Mononuclear cell (primary cell): Measurements from ENCODE around the gene CRYZL1. TPM values are rescaled to one million over a fixed set of nuclear protein-coding genes. Genes with fewer than 3 reads are reported as not detected.

Experiments used
- H3K27me3 ChIP-seq: 2 replicates; pipeline ENCODE4 v1.6.0; 2011; ENCODE audit warnings: low read length, control low read depth; ENCODE audit not compliant: insufficient read depth
- H3K4me1 ChIP-seq: 2 replicates; pipeline ENCODE4 v1.5.1; 2011; ENCODE audit warnings: mild to moderate bottlenecking, low read length, control low read depth; ENCODE audit not compliant: insufficient read depth
- H3K4me3 ChIP-seq: 2 replicates; pipeline ENCODE4 v1.5.1; 2011; ENCODE audit warnings: mild to moderate bottlenecking, low read length, moderate library complexity
- H3K9me3 ChIP-seq: 2 replicates; pipeline ENCODE4 v1.5.1; 2011; ENCODE audit warnings: low read depth, mild to moderate bottlenecking, control low read depth, low read length
- total RNA-seq: library from RNA; depleted of rRNA; stranded (reverse); fragments of >200 nt; gene quantifications from one replicate; pipeline ENCODE4 v1.2.3, GENCODE V29; 2012

CRYZL1 gene
- total RNA-seq, 1 donor: 16.1 TPM

DNA sequence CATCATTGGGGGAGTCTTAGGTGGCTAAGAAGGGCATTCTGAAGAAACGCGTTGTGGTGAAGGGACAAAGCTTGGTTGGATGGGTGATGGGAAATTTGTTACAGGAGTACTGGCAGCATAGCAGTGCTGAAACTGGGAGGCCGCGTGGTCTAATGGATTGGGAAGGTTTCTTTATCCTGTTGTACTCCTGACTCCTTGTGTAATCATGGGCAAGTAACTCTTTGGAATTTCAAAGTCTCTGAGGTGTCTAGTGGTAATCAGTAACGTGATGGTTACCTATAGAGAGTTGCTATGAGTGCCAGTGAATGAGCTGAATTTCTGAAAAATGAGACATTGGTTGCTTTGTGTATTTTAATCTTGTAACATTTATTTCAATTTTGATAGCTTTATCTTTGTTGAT is 71.5 kb downstream of the CRYZL1 start:
- H3K9me3 ChIP-seq: no peaks in the 10 kb centered on the region
- H3K4me3 ChIP-seq: no peak overlapping the region
- no peaks in the 10 kb centered on the region for H3K27me3 ChIP-seq
- H3K4me1 ChIP-seq: no peaks in the 10 kb centered on the region

GRCh38 chr21:33568448-33568847 is 73.1 kb downstream of the CRYZL1 start:
- Histone ChIP-seq H3K4me1 (no peaks in the 10 kb centered on the region), H3K9me3 (no peaks in the 10 kb centered on the region), H3K4me3 (no peak overlapping the region), H3K27me3 (no peaks in the 10 kb centered on the region)

DNA sequence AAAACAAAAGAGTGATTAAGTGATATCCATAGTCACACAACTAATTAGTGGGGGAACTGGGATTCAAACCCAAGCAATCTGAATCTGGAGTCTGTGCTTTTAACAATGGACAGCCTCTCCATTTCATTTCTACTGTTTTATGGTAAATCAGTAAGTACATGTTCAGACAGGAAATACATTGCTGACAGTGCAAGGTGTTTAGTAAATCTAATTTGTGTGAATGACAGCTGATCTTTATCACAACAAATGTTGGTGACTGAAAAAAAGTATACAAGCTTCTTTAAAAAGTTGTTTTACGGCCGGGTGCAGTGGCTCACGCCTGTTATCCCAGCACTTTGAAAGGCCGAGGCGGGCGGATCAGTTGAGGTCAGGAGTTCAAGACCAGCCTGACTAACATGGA is 73.6 kb downstream of the CRYZL1 start:
- H3K4me3 ChIP-seq: no peak overlapping the region
- H3K9me3 ChIP-seq: no peaks in the 10 kb centered on the region
- no peaks in the 10 kb centered on the region for H3K4me1 ChIP-seq
- H3K27me3 ChIP-seq: no peaks in the 10 kb centered on the region

DNA sequence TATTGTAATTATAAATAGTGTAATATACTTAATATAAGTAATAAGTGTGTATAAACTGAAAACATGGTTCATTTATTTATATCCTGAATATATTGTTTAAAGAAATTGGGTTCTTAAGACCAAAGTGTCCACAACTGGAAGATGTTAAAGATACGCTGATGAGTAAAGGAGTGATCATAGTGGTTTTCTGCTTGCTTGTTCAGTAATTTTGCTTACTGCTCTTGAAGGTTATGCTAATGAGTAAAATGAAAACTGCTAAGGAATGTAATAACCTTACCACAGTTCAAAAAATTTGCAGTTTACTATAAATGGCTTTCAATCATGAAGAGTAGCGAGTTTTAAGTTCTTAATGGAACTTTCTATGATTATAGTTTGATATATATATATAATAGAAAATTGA is 75.0 kb downstream of the CRYZL1 start:
- Histone ChIP-seq H3K4me1 (no peaks in the 10 kb centered on the region), H3K4me3 (no peak overlapping the region), H3K27me3 (no peaks in the 10 kb centered on the region), H3K9me3 (no peaks in the 10 kb centered on the region)

DNA sequence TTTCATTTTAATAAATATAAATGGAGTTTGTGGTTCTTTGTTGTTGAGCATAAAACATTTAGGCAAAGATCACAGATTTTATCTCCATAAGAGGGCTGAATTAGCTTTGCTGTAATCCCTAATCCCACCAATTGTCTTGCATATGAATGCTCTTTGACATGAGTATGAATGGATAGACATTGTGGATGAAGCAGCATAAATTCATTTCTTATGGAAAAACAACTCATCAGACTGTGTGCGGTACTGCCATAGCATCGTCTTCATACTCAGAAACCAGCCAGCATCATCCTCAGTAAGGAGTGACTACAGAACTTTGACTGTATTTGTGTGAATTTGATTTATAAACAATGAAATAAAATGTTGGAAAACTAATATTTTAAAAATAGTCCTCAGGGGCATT is 79.2 kb downstream of the CRYZL1 start:
- no peak overlapping the region for H3K4me3 ChIP-seq
- H3K27me3 ChIP-seq: no peaks in the 10 kb centered on the region
- H3K9me3 ChIP-seq: no peaks in the 10 kb centered on the region
- H3K4me1 ChIP-seq: no peaks in the 10 kb centered on the region

GRCh38 chr21:33561373-33561772 is 80.2 kb downstream of the CRYZL1 start:
- no peaks in the 10 kb centered on the region for H3K27me3 ChIP-seq
- no peaks in the 10 kb centered on the region for H3K9me3 ChIP-seq
- H3K4me3 ChIP-seq: no peak overlapping the region
- no peaks in the 10 kb centered on the region for H3K4me1 ChIP-seq

GRCh38 chr21:33560965-33561364 is 80.6 kb downstream of the CRYZL1 start:
- Histone ChIP-seq H3K27me3 (no peaks in the 10 kb centered on the region), H3K9me3 (no peaks in the 10 kb centered on the region), H3K4me3 (no peak overlapping the region), H3K4me1 (no peaks in the 10 kb centered on the region)

DNA sequence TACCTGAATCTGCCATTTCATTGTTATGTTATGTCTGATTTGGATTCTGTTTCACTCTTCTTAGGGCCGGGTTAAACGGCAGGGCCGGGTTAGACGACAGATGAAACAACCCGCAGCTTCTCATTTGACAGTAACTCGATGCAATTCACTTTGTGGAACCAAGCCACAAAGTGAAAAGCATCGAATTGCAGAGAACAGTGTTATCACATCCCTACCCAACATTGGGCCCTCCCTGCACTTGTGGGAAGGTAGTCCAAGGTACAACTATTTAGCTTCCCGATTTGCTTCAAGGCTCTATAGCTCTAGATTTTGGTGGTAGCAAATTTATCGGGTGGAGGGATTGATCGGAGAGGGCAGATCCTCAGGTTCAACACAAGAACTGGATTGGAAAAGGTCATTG is 81.7 kb downstream of the CRYZL1 start:
- no peak overlapping the region for H3K4me3 ChIP-seq
- H3K9me3 ChIP-seq: no peaks in the 10 kb centered on the region
- H3K4me1 ChIP-seq: no peaks in the 10 kb centered on the region
- no peaks in the 10 kb centered on the region for H3K27me3 ChIP-seq

GRCh38 chr21:33558777-33559421 is 82.6 kb downstream of the CRYZL1 start:
- Histone ChIP-seq H3K27me3 (no peaks in the 10 kb centered on the region), H3K9me3 (no peaks in the 10 kb centered on the region), H3K4me3 (no peak overlapping the region), H3K4me1 (no peaks in the 10 kb centered on the region)

- H3K4me1 ChIP-seq: no peaks in the 10 kb centered on the region
- H3K9me3 ChIP-seq: no peaks in the 10 kb centered on the region
- H3K4me3 ChIP-seq: no peak overlapping the region
- H3K27me3 ChIP-seq: no peaks in the 10 kb centered on the region
Observed at GRCh38 chr21:33557447-33557846, 84.1 kb downstream of the CRYZL1 start.

- Histone ChIP-seq H3K4me1 (no peaks in the 10 kb centered on the region), H3K9me3 (no peaks in the 10 kb centered on the region), H3K4me3 (no peak overlapping the region), H3K27me3 (no peaks in the 10 kb centered on the region)
Observed at GRCh38 chr21:33554982-33555344, 86.6 kb downstream of the CRYZL1 start.

DNA sequence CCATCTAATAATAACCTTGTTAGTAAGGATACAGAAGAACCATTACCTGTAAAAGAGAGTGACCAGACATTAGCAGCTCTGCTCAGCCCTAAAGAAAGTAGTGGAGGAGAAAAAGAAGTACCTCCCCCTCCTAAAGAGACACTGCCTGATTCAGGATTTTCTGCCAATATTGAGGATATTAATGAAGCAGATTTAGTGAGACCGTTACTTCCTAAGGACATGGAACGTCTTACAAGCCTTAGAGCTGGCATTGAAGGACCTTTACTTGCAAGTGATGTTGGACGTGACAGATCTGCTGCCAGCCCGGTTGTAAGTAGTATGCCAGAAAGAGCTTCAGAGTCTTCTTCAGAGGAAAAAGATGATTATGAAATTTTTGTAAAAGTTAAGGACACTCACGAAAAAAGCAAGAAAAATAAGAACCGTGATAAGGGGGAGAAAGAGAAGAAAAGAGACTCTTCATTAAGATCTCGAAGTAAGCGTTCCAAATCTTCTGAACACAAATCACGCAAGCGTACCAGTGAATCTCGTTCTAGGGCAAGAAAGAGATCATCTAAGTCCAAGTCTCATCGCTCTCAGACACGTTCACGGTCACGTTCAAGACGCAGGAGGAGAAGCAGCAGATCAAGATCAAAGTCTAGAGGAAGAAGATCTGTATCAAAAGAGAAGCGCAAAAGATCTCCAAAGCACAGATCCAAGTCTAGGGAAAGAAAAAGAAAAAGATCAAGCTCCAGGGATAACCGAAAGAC is 87.1 kb downstream of the CRYZL1 start:
- H3K9me3 ChIP-seq: no peaks in the 10 kb centered on the region
- no peak overlapping the region for H3K4me3 ChIP-seq
- H3K27me3 ChIP-seq: no peaks in the 10 kb centered on the region
- H3K4me1 ChIP-seq: no peaks in the 10 kb centered on the region

- Histone ChIP-seq H3K9me3 (no peaks in the 10 kb centered on the region), H3K4me1 (no peaks in the 10 kb centered on the region), H3K4me3 (no peak overlapping the region), H3K27me3 (no peaks in the 10 kb centered on the region)
Observed at GRCh38 chr21:33552999-33553598, 88.4 kb downstream of the CRYZL1 start.

- Histone ChIP-seq H3K27me3 (no peaks in the 10 kb centered on the region), H3K4me3 (no peak overlapping the region), H3K9me3 (no peaks in the 10 kb centered on the region), H3K4me1 (no peaks in the 10 kb centered on the region)
Observed at GRCh38 chr21:33552093-33552998, 89.2 kb downstream of the CRYZL1 start.

DNA sequence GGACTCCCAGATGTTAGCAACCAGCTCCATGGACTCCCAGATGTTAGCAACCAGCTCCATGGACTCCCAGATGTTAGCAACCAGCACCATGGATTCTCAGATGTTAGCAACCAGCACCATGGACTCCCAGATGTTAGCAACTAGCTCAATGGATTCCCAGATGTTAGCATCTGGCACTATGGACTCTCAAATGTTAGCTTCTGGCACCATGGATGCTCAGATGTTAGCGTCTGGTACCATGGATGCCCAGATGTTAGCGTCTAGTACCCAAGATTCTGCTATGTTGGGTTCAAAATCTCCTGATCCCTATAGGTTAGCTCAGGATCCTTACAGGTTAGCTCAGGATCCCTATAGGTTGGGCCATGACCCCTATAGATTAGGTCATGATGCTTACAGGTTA is 89.9 kb downstream of the CRYZL1 start:
- no peak overlapping the region for H3K4me3 ChIP-seq
- no peaks in the 10 kb centered on the region for H3K27me3 ChIP-seq
- no peaks in the 10 kb centered on the region for H3K4me1 ChIP-seq
- H3K9me3 ChIP-seq: no peaks in the 10 kb centered on the region
